Peyer's patch (tissue), 4 donors: ENCODE results near the gene WDR7.

Experiments
- CTCF ChIP-seq, 6 experiments: fragments of 450-650 bp in 4 of 6; fragments of 200-600 bp in 2 of 6; sonication (generic) in 1 of 6; IDR thresholded peaks; one replicate each; pipeline ENCODE4 v1.5.1; 2017 to 2019; ENCODE audit warnings: antibody characterized with exemption in 6 of 6, mild to moderate bottlenecking in 3 of 6, moderate library complexity in 1 of 6
- POLR2A ChIP-seq, 2 donors: fragments of 450-650 bp; IDR thresholded peaks; one replicate each; pipeline ENCODE4 v1.5.1; 2017; ENCODE audit warnings: antibody characterized with exemption in 2 of 2, mild to moderate bottlenecking in 2 of 2, moderate library complexity in 2 of 2

- TF ChIP-seq CTCF (IDR thresholded peaks at IDR 0.05): no peak
- no peak for TF ChIP-seq POLR2A (IDR thresholded peaks at IDR 0.05)
Observed at GRCh38 chr18:56637711-56638231, 13.4 kb upstream of the WDR7 start.
